Adrenal gland (tissue), 5 donors: ENCODE measurements around the gene POLR1E.

Experiments used
- CTCF ChIP-seq, 6 experiments: fragments of 450-650 bp in 4 of 6; fragments of 200-600 bp in 2 of 6; sonication (generic) in 1 of 6; IDR thresholded peaks; 1 replicate in 5 of 6; 2 replicates in 1 of 6; pipeline versions ENCODE4 v1.5.1 to v1.8.0; 2016 to 2021; ENCODE audit warnings: antibody characterized with exemption in 6 of 6, mild to moderate bottlenecking in 2 of 6, moderate library complexity in 1 of 6
- POLR2A ChIP-seq, 2 donors: fragments of 450-650 bp; IDR thresholded peaks; one replicate each; pipeline ENCODE4 v1.6.1; 2017; ENCODE audit warnings: antibody characterized with exemption in 2 of 2, mild to moderate bottlenecking in 2 of 2, moderate library complexity in 1 of 2
- donor health status: DM: no; HTN: no; CAD: no.

- TF ChIP-seq CTCF (IDR thresholded peaks at IDR 0.05) = no peak
- TF ChIP-seq POLR2A (IDR thresholded peaks at IDR 0.05) = no peak
Measured at GRCh38 chr9:37437621-37438020, 48.1 kb upstream of the POLR1E start.
